H9 (cell line): Measurements from ENCODE around the gene ACTN2. TPM values are rescaled to one million over a fixed set of nuclear protein-coding genes. Genes with fewer than 3 reads are reported as not detected.
A peak's percentile ranks its signal among the peaks of the same experiment; 100 is the strongest.

Experiments
- DNase-seq: peaks from one replicate; pipeline ENCODE4 v3.0.0-alpha.2; 2017
- H2AFZ ChIP-seq: one replicate; pipeline ENCODE4 v1.6.1; 2013; ENCODE audit warnings: mild to moderate bottlenecking, low read length, control low read depth, moderate library complexity
- H2AK5ac ChIP-seq: 2 replicates; pipeline ENCODE4 v1.6.1; 2013; ENCODE audit warnings: low read length, control low read depth, mixed read lengths; ENCODE audit not compliant: insufficient read length
- H2BK120ac ChIP-seq: one replicate; pipeline ENCODE4 v1.6.1; 2013; ENCODE audit warnings: low read depth, mild to moderate bottlenecking, low read length, control low read depth, inconsistent platforms; ENCODE audit not compliant: poor library complexity, severe bottlenecking
- H2BK12ac ChIP-seq: 2 replicates; pipeline ENCODE4 v1.6.1; 2013; ENCODE audit warnings: low read length, control low read depth, mixed read lengths, low read depth; ENCODE audit not compliant: insufficient read length
- H2BK15ac ChIP-seq: 2 replicates; pipeline ENCODE4 v1.6.1; 2013; ENCODE audit warnings: low read depth, low read length, control low read depth
- H2BK20ac ChIP-seq: one replicate; pipeline ENCODE4 v1.6.1; 2013; ENCODE audit warnings: low read depth, mild to moderate bottlenecking, low read length, control low read depth, inconsistent platforms; ENCODE audit not compliant: poor library complexity, severe bottlenecking
- H2BK5ac ChIP-seq: 2 replicates; pipeline ENCODE4 v1.6.1; 2013; ENCODE audit warnings: low read length, control low read depth, mixed read lengths; ENCODE audit not compliant: insufficient read length
- H3K14ac ChIP-seq: 2 replicates; pipeline ENCODE4 v1.6.1; 2013; ENCODE audit warnings: low read length, control low read depth; ENCODE audit not compliant: insufficient read depth
- H3K18ac ChIP-seq: 2 replicates; pipeline ENCODE4 v1.6.1; 2013; ENCODE audit warnings: low read depth, mild to moderate bottlenecking, mixed read lengths, low read length, control low read depth; ENCODE audit not compliant: insufficient read length
- H3K23ac ChIP-seq: 2 replicates; pipeline ENCODE4 v1.6.1; 2013; ENCODE audit warnings: low read length, control low read depth, mixed read lengths, low read depth; ENCODE audit not compliant: insufficient read length
- H3K23me2 ChIP-seq: 2 replicates; pipeline ENCODE4 v1.6.1; 2013; ENCODE audit warnings: low read depth, mild to moderate bottlenecking, mixed read lengths, low read length, control low read depth; ENCODE audit not compliant: insufficient read length, poor library complexity, severe bottlenecking
- H3K27ac ChIP-seq: 2 replicates; pipeline ENCODE4 v1.5.1; 2013; ENCODE audit warnings: low read length, control low read depth, mixed read lengths, low read depth; ENCODE audit not compliant: insufficient read length
- H3K27me3 ChIP-seq: 2 replicates; pipeline ENCODE4 v1.6.1; 2013; ENCODE audit warnings: low read length, control low read depth, inconsistent platforms; ENCODE audit not compliant: insufficient read depth
- H3K4ac ChIP-seq: 2 replicates; pipeline ENCODE4 v1.6.1; 2013; ENCODE audit warnings: low read depth, mild to moderate bottlenecking, control low read depth, inconsistent platforms, low read length, moderate library complexity
- H3K4me1 ChIP-seq: 2 replicates; pipeline ENCODE4 v1.6.1; 2013; ENCODE audit warnings: low read length, control low read depth, inconsistent platforms; ENCODE audit not compliant: insufficient read depth
- H3K4me2 ChIP-seq: 2 replicates; pipeline ENCODE4 v1.6.1; 2013; ENCODE audit warnings: low read length, control low read depth, mixed read lengths; ENCODE audit not compliant: insufficient read length, insufficient read depth
- H3K56ac ChIP-seq: 2 replicates; pipeline ENCODE4 v1.6.1; 2013; ENCODE audit warnings: low read depth, mild to moderate bottlenecking, mixed read lengths, low read length, control low read depth; ENCODE audit not compliant: insufficient read length
- H3K79me1 ChIP-seq: 2 replicates; pipeline ENCODE4 v1.6.1; 2013; ENCODE audit warnings: low read depth, mild to moderate bottlenecking, moderate library complexity, low read length, control low read depth, inconsistent platforms; ENCODE audit not compliant: insufficient read depth, poor library complexity, severe bottlenecking
- H3K79me2 ChIP-seq: 2 replicates; pipeline ENCODE4 v1.6.1; 2013; ENCODE audit warnings: low read length, control low read depth, inconsistent platforms; ENCODE audit not compliant: insufficient read depth
- H3K9ac ChIP-seq: 2 replicates; pipeline ENCODE4 v1.6.1; 2013; ENCODE audit warnings: low read length, control low read depth, mixed read lengths; ENCODE audit not compliant: insufficient read length; ENCODE audit errors: extremely low read depth
- H3K9me3 ChIP-seq: one replicate; pipeline ENCODE4 v1.6.1; 2013; ENCODE audit warnings: low read depth, low read length, inconsistent platforms; ENCODE audit not compliant: control insufficient read depth
- H3T11ph ChIP-seq: one replicate; pipeline ENCODE4 v1.6.1; 2013; ENCODE audit warnings: mild to moderate bottlenecking, low read length, control low read depth, inconsistent platforms
- H4K20me1 ChIP-seq: one replicate; pipeline ENCODE4 v1.6.1; 2013; ENCODE audit not compliant: control insufficient read depth, insufficient read length, insufficient read depth
- H4K5ac ChIP-seq: 2 replicates; pipeline ENCODE4 v1.6.1; 2013; ENCODE audit warnings: low read depth, mild to moderate bottlenecking, mixed read lengths, low read length, control low read depth; ENCODE audit not compliant: insufficient read length
- H4K8ac ChIP-seq: replicated peaks from 2 replicates; pipeline ENCODE4 v1.6.1; 2013; ENCODE audit warnings: low read length, control low read depth, mixed read lengths, low read depth; ENCODE audit not compliant: insufficient read length
- H4K91ac ChIP-seq: 2 replicates; pipeline ENCODE4 v1.6.1; 2013; ENCODE audit warnings: low read depth, mild to moderate bottlenecking, moderate library complexity, mixed read lengths, low read length, control low read depth; ENCODE audit not compliant: insufficient read length
- H3K27ac Mint-ChIP-seq, 3 experiments: 2 replicates in 2 of 3; 3 replicates in 1 of 3; pipeline ENCODE4 v1.8.0; 2020 to 2021; ENCODE audit warnings: mixed read lengths in 3 of 3, mild to moderate bottlenecking in 1 of 3, moderate library complexity in 1 of 3
- H3K27me3 Mint-ChIP-seq: 2 replicates; pipeline ENCODE4 v1.8.0; 2021; ENCODE audit warnings: low read depth, mild to moderate bottlenecking, moderate library complexity, mixed read lengths
- H3K36me3 Mint-ChIP-seq, 3 experiments: 2 replicates in 2 of 3; 3 replicates in 1 of 3; pipeline ENCODE4 v1.8.0; 2020 to 2021; ENCODE audit warnings: low read depth in 3 of 3, mixed read lengths in 3 of 3; ENCODE audit not compliant: insufficient read depth in 1 of 3
- H3K4me1 Mint-ChIP-seq, 2 experiments: 2 replicates each; pipeline ENCODE4 v1.8.0; 2020; ENCODE audit warnings: mixed read lengths in 2 of 2
- H3K4me3 Mint-ChIP-seq, 2 experiments: 2 replicates in 1 of 2; 3 replicates in 1 of 2; pipeline ENCODE4 v1.8.0; 2020 to 2021; ENCODE audit warnings: mild to moderate bottlenecking in 2 of 2, mixed read lengths in 2 of 2, moderate library complexity in 1 of 2
- H3K9me3 Mint-ChIP-seq, 2 experiments: 2 replicates in 1 of 2; 3 replicates in 1 of 2; pipeline ENCODE4 v1.8.0; 2020; ENCODE audit warnings: mild to moderate bottlenecking in 2 of 2, mixed read lengths in 2 of 2, moderate library complexity in 1 of 2
- CTCF ChIP-seq: fragments of 200-600 bp; sonication (generic); conservative IDR thresholded peaks from 3 replicates; pipeline ENCODE4 v1.8.0; 2021; ENCODE audit warnings: antibody characterized with exemption, mild to moderate bottlenecking
- WGBS: extraction: QIAGEN DNeasy Blood & Tissue Kit; methylation state at CpG from one replicate; pipeline ENCODE4 v1.1.7; 2013; ENCODE audit warnings: missing lambda C conversion rate, low lambda C conversion rate, mixed read lengths; ENCODE audit not compliant: insufficient read length; ENCODE audit errors: extremely low coverage; 5-methylcytosine and 5-hydroxymethylcytosine counted together
- total RNA-seq: library from RNA; stranded (reverse); gene quantifications from 2 replicates; pipeline ENCODE4 v1.2.1, GENCODE V29; 2021

The ACTN2 gene
- total RNA-seq, 1 experiment from 2014 or later: 2.3 TPM

GRCh38 chr1:236724049-236724448 lies 37.8 kb downstream of the ACTN2 start:
- no peak for TF ChIP-seq CTCF
- Histone ChIP-seq H4K20me1 (no peaks in the 10 kb centered on the region), H3K79me1 (no peaks in the 10 kb centered on the region), H4K8ac (no peak overlapping the region), H3K9me3 (no peaks in the 10 kb centered on the region), H3K27ac (no peak overlapping the region), H3K23ac (no peak overlapping the region), H2AFZ (no peak overlapping the region), H4K91ac (no peak overlapping the region), H3K4me2 (no peak overlapping the region), H3T11ph (no peak overlapping the region), H2BK120ac (no peak overlapping the region), H3K56ac (no peak overlapping the region), H3K79me2 (no peaks in the 10 kb centered on the region), H3K4ac (no peak overlapping the region), H3K27me3 (no peaks in the 10 kb centered on the region), H2BK15ac (no peak overlapping the region), H2BK12ac (no peak overlapping the region), H2AK5ac (no peak overlapping the region), H3K14ac (no peak overlapping the region), H2BK5ac (no peak overlapping the region), H3K23me2 (no peaks in the 10 kb centered on the region), H4K5ac (no peak overlapping the region), H3K4me1 (no peaks in the 10 kb centered on the region), H3K18ac (no peak overlapping the region), H3K9ac (no peak overlapping the region), H2BK20ac (no peak overlapping the region)
- Mint-ChIP-seq H3K9me3 (no peaks in the 10 kb centered on the region), H3K27ac (0 out of 7 replicates have a peak overlapping the region, but pooled peaks of 1 of the 3 experiments have one; percentile 27), H3K36me3 (peaks cover 0 to 5% (median 4%) of the 10 kb centered on the region in 3 experiments; a peak in 1 of 7 replicates), H3K27me3 (no peaks in the 10 kb centered on the region), H3K4me3 (no peak overlapping the region), H3K4me1 (peaks cover 8 to 9% of the 10 kb centered on the region in 2 experiments)
- WGBS: no CpG with 5 or more reads among the region's 6 CpGs
- no peak for DNase-seq
